KOPT-K1 (cell line): Measurements from ENCODE around the gene GLYATL1.

ENCODE experiments used
- H3K27ac ChIP-seq: fragments of 200-600 bp; sonication (generic); 2 replicates; pipeline ENCODE4 v1.5.1; 2016; ENCODE audit warnings: antibody characterized with exemption, mild to moderate bottlenecking, low read depth, low read length; ENCODE audit not compliant: poor library complexity, severe bottlenecking
- H3K36me3 ChIP-seq: fragments of 200-600 bp; sonication (generic); 2 replicates; pipeline ENCODE4 v1.5.1; 2017; ENCODE audit warnings: antibody characterized with exemption, mild to moderate bottlenecking, low read length, moderate library complexity; ENCODE audit not compliant: insufficient read depth
- H3K9me3 ChIP-seq: fragments of 200-600 bp; sonication (generic); 2 replicates; pipeline ENCODE4 v1.5.1; 2017; ENCODE audit warnings: antibody characterized with exemption, low read length, mild to moderate bottlenecking; ENCODE audit not compliant: insufficient read depth, poor library complexity, severe bottlenecking

The GLYATL1 gene

GRCh38 chr11:58919561-58919960 is 19.7 kb upstream of the GLYATL1 start:
- H3K9me3 ChIP-seq, result peaks cover 13% of the 10 kb centered on the region
- no peak overlapping the region for H3K27ac ChIP-seq

GRCh38 chr11:58919980-58920379 is 19.3 kb upstream of the GLYATL1 start:
- Histone ChIP-seq H3K36me3 (no peaks in the 10 kb centered on the region), H3K27ac (no peak overlapping the region), H3K9me3 (peaks cover 13% of the 10 kb centered on the region)

More at GRCh38 chr11:58919561-58919960, 19.7 kb upstream of the GLYATL1 start:
- H3K36me3 ChIP-seq, result no peaks in the 10 kb centered on the region

- Histone ChIP-seq H3K9me3 (peaks cover 8% of the 10 kb centered on the region), H3K27ac (no peak overlapping the region), H3K36me3 (no peaks in the 10 kb centered on the region)
These were observed 17.4 kb upstream of the GLYATL1 start for GRCh38 chr11:58921778-58922390.

GRCh38 chr11:58922479-58922878 is 16.8 kb upstream of the GLYATL1 start:
- Histone ChIP-seq H3K27ac (no peak overlapping the region), H3K9me3 (peaks cover 2% of the 10 kb centered on the region), H3K36me3 (no peaks in the 10 kb centered on the region)

GRCh38 chr11:58923300-58923788 is 15.9 kb upstream of the GLYATL1 start:
- Histone ChIP-seq H3K27ac (no peak overlapping the region), H3K36me3 (no peaks in the 10 kb centered on the region), H3K9me3 (no peaks in the 10 kb centered on the region)

- no peak overlapping the region for H3K27ac ChIP-seq
- no peaks in the 10 kb centered on the region for H3K9me3 ChIP-seq
- no peaks in the 10 kb centered on the region for H3K36me3 ChIP-seq
These were observed 15.1 kb upstream of the GLYATL1 start for GRCh38 chr11:58924230-58924629.

- no peaks in the 10 kb centered on the region for H3K36me3 ChIP-seq
- no peaks in the 10 kb centered on the region for H3K9me3 ChIP-seq
- no peak overlapping the region for H3K27ac ChIP-seq
These were observed 13.0 kb upstream of the GLYATL1 start for GRCh38 chr11:58926251-58926650.

- H3K27ac ChIP-seq, result no peak overlapping the region
These were observed 12.6 kb upstream of the GLYATL1 start for GRCh38 chr11:58926695-58927094.

GRCh38 chr11:58927393-58928106 is 11.7 kb upstream of the GLYATL1 start:
- Histone ChIP-seq H3K9me3 (no peaks in the 10 kb centered on the region), H3K36me3 (no peaks in the 10 kb centered on the region), H3K27ac (no peak overlapping the region)

More at GRCh38 chr11:58926695-58927094, 12.6 kb upstream of the GLYATL1 start:
- Histone ChIP-seq H3K36me3 (no peaks in the 10 kb centered on the region), H3K9me3 (no peaks in the 10 kb centered on the region)

GRCh38 chr11:58928107-58928499 is 11.2 kb upstream of the GLYATL1 start:
- Histone ChIP-seq H3K9me3 (no peaks in the 10 kb centered on the region), H3K36me3 (no peaks in the 10 kb centered on the region), H3K27ac (no peak overlapping the region)

- Histone ChIP-seq H3K9me3 (no peaks in the 10 kb centered on the region), H3K36me3 (no peaks in the 10 kb centered on the region), H3K27ac (no peak overlapping the region)
These were observed 10.6 kb upstream of the GLYATL1 start for GRCh38 chr11:58928691-58929090.

GRCh38 chr11:58930926-58931325 is 8.4 kb upstream of the GLYATL1 start:
- Histone ChIP-seq H3K36me3 (no peaks in the 10 kb centered on the region), H3K27ac (no peak overlapping the region), H3K9me3 (no peaks in the 10 kb centered on the region)

- H3K36me3 ChIP-seq, result no peaks in the 10 kb centered on the region
- no peaks in the 10 kb centered on the region for H3K9me3 ChIP-seq
- H3K27ac ChIP-seq, result no peak overlapping the region
These were observed 5.6 kb upstream of the GLYATL1 start for GRCh38 chr11:58933661-58934060.

- Histone ChIP-seq H3K36me3 (no peaks in the 10 kb centered on the region), H3K9me3 (no peaks in the 10 kb centered on the region), H3K27ac (no peak overlapping the region)
These were observed 4.3 kb upstream of the GLYATL1 start for GRCh38 chr11:58934945-58935513.

- no peak overlapping the region for H3K27ac ChIP-seq
- no peaks in the 10 kb centered on the region for H3K9me3 ChIP-seq
- no peaks in the 10 kb centered on the region for H3K36me3 ChIP-seq
These were observed 890 bp upstream of the GLYATL1 start for GRCh38 chr11:58938398-58938797.
